K562 (cell line): Measurements from ENCODE around the gene SUCO. TPM values are rescaled to one million over a fixed set of nuclear protein-coding genes. Genes with fewer than 3 reads are reported as not detected.

Experiments
- ARHGAP35 ChIP-seq: fragments of 450-650 bp; IDR thresholded peaks from 2 replicates; pipeline ENCODE4 v1.6.1; 2018; ENCODE audit not compliant: partially characterized antibody
- ARID2 ChIP-seq: fragments of 450-650 bp; IDR thresholded peaks from 2 replicates; pipeline ENCODE4 v1.6.1; 2017; ENCODE audit warnings: antibody characterized with exemption, mild to moderate bottlenecking
- ATF3 ChIP-seq, 2 experiments: fragments of 450-650 bp in 1 of 2; sonication (generic) in 1 of 2; formaldehyde crosslinking in 1 of 2; IDR thresholded peaks in 1 of 2; conservative IDR thresholded peaks in 1 of 2; 2 replicates each; pipeline versions ENCODE4 v1.6.1 to v1.8.1; 2016 to 2023; ENCODE audit warnings: mild to moderate bottlenecking in 2 of 2, moderate library complexity in 2 of 2, inconsistent platforms in 1 of 2, missing genetic modification reagents in 1 of 2
- ATF6 ChIP-seq: sonication (generic); formaldehyde crosslinking; IDR thresholded peaks from 2 replicates; pipeline ENCODE4 v1.4.0; 2020; ENCODE audit warnings: mild to moderate bottlenecking, missing genetic modification reagents
- CTCFL ChIP-seq: IDR thresholded peaks from 2 replicates; pipeline ENCODE4 v1.6.1; 2011; ENCODE audit warnings: borderline replicate concordance, low read depth, mild to moderate bottlenecking, moderate library complexity, low read length; ENCODE audit not compliant: insufficient read depth, poor library complexity, severe bottlenecking
- DEAF1 ChIP-seq: fragments of 450-650 bp; formaldehyde crosslinking; IDR thresholded peaks from 2 replicates; pipeline ENCODE4 v1.4.0; 2020; ENCODE audit warnings: mild to moderate bottlenecking, moderate library complexity
- FOXK1 ChIP-seq: sonication (generic); formaldehyde crosslinking; IDR thresholded peaks from 2 replicates; pipeline ENCODE4 v1.8.0; 2022; ENCODE audit warnings: missing genetic modification reagents, mild to moderate bottlenecking, borderline replicate concordance
- HNRNPLL ChIP-seq: fragments of 200-400 bp; formaldehyde crosslinking; IDR thresholded peaks from 2 replicates; pipeline ENCODE4 v1.6.1; 2017; ENCODE audit warnings: low read length, low read depth, mild to moderate bottlenecking; ENCODE audit not compliant: poor library complexity, severe bottlenecking
- NCOA6 ChIP-seq: fragments of 450-650 bp; IDR thresholded peaks from 2 replicates; pipeline ENCODE4 v1.6.1; 2017; ENCODE audit warnings: mild to moderate bottlenecking
- RCOR1 ChIP-seq, 2 experiments: IDR thresholded peaks; 2 replicates each; pipeline ENCODE4 v1.6.1; 2012; ENCODE audit warnings: low read depth in 2 of 2, low read length in 2 of 2, borderline replicate concordance in 1 of 2, improper control_type of control experiment in 1 of 2
- SAFB ChIP-seq: fragments of 200-400 bp; formaldehyde crosslinking; IDR thresholded peaks from 2 replicates; pipeline ENCODE4 v1.6.1; 2017; ENCODE audit warnings: low read depth, low read length, borderline replicate concordance
- SMARCE1 ChIP-seq: fragments of 450-650 bp; IDR thresholded peaks from 2 replicates; pipeline ENCODE4 v1.7.1; 2016; ENCODE audit warnings: mild to moderate bottlenecking
- TCF15 ChIP-seq: fragments of 250-450 bp; sonication (Bioruptor Pico); IDR thresholded peaks from 2 replicates; pipeline ENCODE4 v1.8.0; 2022; ENCODE audit warnings: moderate library complexity, mild to moderate bottlenecking, inconsistent platforms
- ZNF197 ChIP-seq: fragments of 200-800 bp; sonication (Bioruptor generic); IDR thresholded peaks from 2 replicates; pipeline ENCODE4 v1.6.1; 2016; ENCODE audit warnings: low read depth, missing genetic modification characterization, missing compliant biosample characterization
- ZNF239 ChIP-seq: fragments of 250-450 bp; sonication (Bioruptor Pico); IDR thresholded peaks from 2 replicates; pipeline ENCODE4 v1.4.0; 2020; ENCODE audit warnings: mild to moderate bottlenecking
- ZNF512 ChIP-seq: IDR thresholded peaks from 2 replicates; pipeline ENCODE4 v1.6.1; 2016; ENCODE audit warnings: missing genetic modification characterization, missing compliant biosample characterization
- ZNF668 ChIP-seq: fragments of 250-450 bp; sonication (Bioruptor Pico); IDR thresholded peaks from 2 replicates; pipeline ENCODE4 v1.8.0; 2022; ENCODE audit warnings: mild to moderate bottlenecking, inconsistent platforms
- ZNF707 ChIP-seq: fragments of 250-450 bp; sonication (Bioruptor Pico); conservative IDR thresholded peaks from 2 replicates; pipeline ENCODE4 v1.8.0; 2022; ENCODE audit warnings: inconsistent platforms, mild to moderate bottlenecking, moderate library complexity
- polyA plus RNA-seq, 8 experiments: library from polyadenylated mRNA; depleted of rRNA in 4 of 8; stranded (reverse) in 5 of 8; unstranded in 3 of 8; fragments of >200 nt; fragmentation: Nextera tagmentation in 2 of 8; fragmentation: Illumina TruSeq in 1 of 8; extraction: Ambion mirVana in 2 of 8; extraction: Trizol in 1 of 8; gene quantifications; 2 replicates each; pipeline versions ENCODE4 v1.2.1 to v1.2.3, GENCODE V29; 2011 to 2014; ENCODE audit warnings: inconsistent platforms in 1 of 8, missing spikeins in 1 of 8
- total RNA-seq, 7 experiments: library from RNA; depleted of rRNA in 6 of 7; stranded (reverse); fragments of >200 nt in 6 of 7; fragmentation: Illumina TruSeq in 2 of 7; extraction: Trizol in 2 of 7; gene quantifications; 2 replicates each; pipeline versions ENCODE4 v1.2.1 to v1.2.3, GENCODE V29; 2011 to 2021; ENCODE audit warnings: low replicate concordance in 1 of 7

Gene SUCO
- total and polyA plus RNA-seq, 9 of the 15 experiments (the other 6 are each of a cell fraction or from before 2014, with no cell fraction given) = 2.5 to 20.6 (median 14.3) TPM

- TF ChIP-seq ZNF197 (CRISPR knock-in tag) = 0 out of 2 replicates have a peak, but pooled peaks have one; percentile 21
- no peak for TF ChIP-seq ARHGAP35
- no peak for TF ChIP-seq FOXK1 (CRISPR knock-in tag)
- TF ChIP-seq ZNF707 (CRISPR knock-in tag) = no peak; the same call in 1 of the 2 replicates
- TF ChIP-seq HNRNPLL = no peak
- no peak for TF ChIP-seq SAFB
- no peak for TF ChIP-seq NCOA6
- TF ChIP-seq RCOR1 (IDR thresholded peaks at IDR 0.05; ENCODE audit: borderline replicate concordance in 1 of 2, low read depth in 2 of 2, low read length in 2 of 2) = peak in 1 of 2 experiments; percentile 21; a peak in 1 of 4 replicates
- TF ChIP-seq TCF15 (CRISPR knock-in tag) = no peak
- TF ChIP-seq ZNF512 = no peak
- peak; percentile 86 for TF ChIP-seq ATF3 (IDR thresholded peaks at IDR 0.05)
- peak; percentile 73; the same call in 1 of the 2 replicates for TF ChIP-seq ATF3 (CRISPR knock-in tag; conservative IDR thresholded peaks at IDR 0.05)
- no peak for TF ChIP-seq ZNF239 (CRISPR knock-in tag)
- 0 out of 2 replicates have a peak, but pooled peaks have one; percentile 48 for TF ChIP-seq SMARCE1
- TF ChIP-seq ATF6 = 0 out of 2 replicates have a peak, but pooled peaks have one; percentile 0
- TF ChIP-seq DEAF1 (CRISPR knock-in tag) = peak; percentile 33; the same call in 1 of the 2 replicates
- TF ChIP-seq CTCFL = no peak
- TF ChIP-seq ARID2 = no peak
- TF ChIP-seq ZNF668 (CRISPR knock-in tag) = peak; percentile 64; the same call in 1 of the 2 replicates
Observed at GRCh38 chr1:172532183-172532699, 709 bp upstream of the SUCO start (continued).
